ENCODE data around the gene RNF14.

The RNF14 gene

GRCh38 chr5:141973871-141974595 lies 5.1 kb downstream of the RNF14 start:
- in situ Hi-C loops (cut with MboI; ENCODE audit: low sequenced_read_pairs, unreplicated experiment) = no loop called here
- no peak for DNase-seq (ENCODE audit: low spot score)

DNA sequence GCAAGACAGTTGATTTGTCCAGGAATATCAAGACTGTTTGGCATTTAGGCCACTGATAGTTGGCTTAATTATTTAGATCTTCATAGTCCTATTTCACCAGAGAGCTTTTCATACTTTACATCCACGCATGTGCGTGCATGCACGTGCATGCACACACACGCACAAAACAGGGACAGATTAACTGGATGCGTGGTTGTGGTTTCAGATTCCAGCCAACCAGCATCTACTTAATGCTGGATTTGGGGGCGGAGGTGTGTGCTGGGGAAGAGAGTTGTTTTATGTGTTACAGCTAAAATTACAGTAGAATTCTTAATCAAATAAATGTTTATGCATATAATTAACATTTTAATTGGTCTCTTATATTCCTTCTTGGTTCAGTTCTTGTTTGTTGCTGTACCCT lies 7.3 kb downstream of the RNF14 start:
- in situ Hi-C loops (cut with MboI; ENCODE audit: low sequenced_read_pairs, unreplicated experiment) = loop anchor here (25.0 kb wide), 1 partner anchor 586 kb away; no protein-coding TSS in a partner anchor
- DNase-seq (ENCODE audit: low spot score) = no peak
- TF ChIP-seq, protein P1, sequence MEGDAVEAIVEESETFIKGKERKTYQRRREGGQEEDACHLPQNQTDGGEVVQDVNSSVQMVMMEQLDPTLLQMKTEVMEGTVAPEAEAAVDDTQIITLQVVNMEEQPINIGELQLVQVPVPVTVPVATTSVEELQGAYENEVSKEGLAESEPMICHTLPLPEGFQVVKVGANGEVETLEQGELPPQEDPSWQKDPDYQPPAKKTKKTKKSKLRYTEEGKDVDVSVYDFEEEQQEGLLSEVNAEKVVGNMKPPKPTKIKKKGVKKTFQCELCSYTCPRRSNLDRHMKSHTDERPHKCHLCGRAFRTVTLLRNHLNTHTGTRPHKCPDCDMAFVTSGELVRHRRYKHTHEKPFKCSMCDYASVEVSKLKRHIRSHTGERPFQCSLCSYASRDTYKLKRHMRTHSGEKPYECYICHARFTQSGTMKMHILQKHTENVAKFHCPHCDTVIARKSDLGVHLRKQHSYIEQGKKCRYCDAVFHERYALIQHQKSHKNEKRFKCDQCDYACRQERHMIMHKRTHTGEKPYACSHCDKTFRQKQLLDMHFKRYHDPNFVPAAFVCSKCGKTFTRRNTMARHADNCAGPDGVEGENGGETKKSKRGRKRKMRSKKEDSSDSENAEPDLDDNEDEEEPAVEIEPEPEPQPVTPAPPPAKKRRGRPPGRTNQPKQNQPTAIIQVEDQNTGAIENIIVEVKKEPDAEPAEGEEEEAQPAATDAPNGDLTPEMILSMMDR (IDR thresholded peaks at IDR 0.05; ENCODE audit: borderline replicate concordance, control extremely low read depth, extremely low read depth, insufficient read depth, missing control alignments) = no peak

More at GRCh38 chr5:141973871-141974595, 5.1 kb downstream of the RNF14 start:
- TF ChIP-seq, protein P1 (IDR thresholded peaks at IDR 0.05; ENCODE audit: borderline replicate concordance, control extremely low read depth, extremely low read depth, insufficient read depth, missing control alignments) = no peak

GRCh38 chr5:141978389-141978788 lies 9.5 kb downstream of the RNF14 start:
- no peak for DNase-seq (ENCODE audit: low spot score)
- TF ChIP-seq, protein P1 (IDR thresholded peaks at IDR 0.05; ENCODE audit: borderline replicate concordance, control extremely low read depth, extremely low read depth, insufficient read depth, missing control alignments) = no peak
- in situ Hi-C loops (cut with MboI; ENCODE audit: low sequenced_read_pairs, unreplicated experiment) = loop anchor here (25.0 kb wide), 1 partner anchor 584 kb away; no protein-coding TSS in a partner anchor

GRCh38 chr5:141982626-141983025 lies 13.7 kb downstream of the RNF14 start:
- TF ChIP-seq, protein P1 (IDR thresholded peaks at IDR 0.05; ENCODE audit: borderline replicate concordance, control extremely low read depth, extremely low read depth, insufficient read depth, missing control alignments) = no peak
- no peak for DNase-seq (ENCODE audit: low spot score)
- in situ Hi-C loops (cut with MboI; ENCODE audit: low sequenced_read_pairs, unreplicated experiment) = loop anchor here (25.0 kb wide), 1 partner anchor 580 kb away; no protein-coding TSS in a partner anchor

DNA sequence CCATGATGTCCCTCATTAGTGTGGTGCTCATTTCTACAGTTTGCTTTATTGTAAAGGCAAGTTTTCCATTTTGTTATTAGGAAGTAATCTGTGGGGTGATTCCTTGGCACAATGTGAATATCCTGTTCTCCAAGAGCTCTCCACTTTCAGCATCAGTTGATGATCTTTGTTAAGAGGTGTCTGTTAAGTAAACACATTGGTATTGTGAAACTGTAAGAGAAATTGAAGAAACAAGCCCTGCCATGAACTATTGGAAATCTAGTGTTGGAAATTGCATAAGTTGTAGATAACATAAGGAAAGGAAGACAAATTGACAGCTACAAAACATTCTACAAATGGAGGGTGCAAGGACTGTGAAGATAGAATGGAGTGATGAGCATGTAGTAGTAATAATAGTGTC lies 17.2 kb downstream of the RNF14 start:
- TF ChIP-seq, protein P1 (IDR thresholded peaks at IDR 0.05; ENCODE audit: borderline replicate concordance, control extremely low read depth, extremely low read depth, insufficient read depth, missing control alignments) = no peak
- DNase-seq (ENCODE audit: low spot score) = no peak
- in situ Hi-C loops (cut with MboI; ENCODE audit: low sequenced_read_pairs, unreplicated experiment) = loop anchor here (25.0 kb wide), 1 partner anchor 576 kb away; no protein-coding TSS in a partner anchor

DNA sequence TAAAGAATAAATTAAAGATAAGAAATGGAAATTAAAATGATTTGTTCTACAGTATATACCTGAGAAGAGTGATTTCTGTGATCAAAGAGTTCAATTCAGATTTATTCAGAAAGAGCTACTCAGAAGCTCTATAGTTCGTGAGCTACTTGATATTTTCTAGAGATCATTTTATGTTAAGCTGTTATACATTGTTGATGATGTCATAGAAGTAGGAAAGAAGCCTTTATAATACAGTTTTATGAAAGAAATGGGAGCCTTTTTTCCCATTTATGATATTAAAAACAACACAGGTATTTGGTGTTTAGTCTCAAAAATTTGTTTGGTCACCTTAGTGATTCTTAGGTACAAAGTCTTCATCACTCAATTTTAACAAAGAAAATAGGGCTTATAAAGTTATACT lies 20.8 kb downstream of the RNF14 start:
- in situ Hi-C loops (cut with MboI; ENCODE audit: low sequenced_read_pairs, unreplicated experiment) = loop anchor here (10.0 to 25.0 kb wide), 2 partner anchors 145 to 573 kb away; no protein-coding TSS in a partner anchor

More for the DNA sequence above, 20.8 kb downstream of the RNF14 start:
- TF ChIP-seq, protein P1 (IDR thresholded peaks at IDR 0.05; ENCODE audit: borderline replicate concordance, control extremely low read depth, extremely low read depth, insufficient read depth, missing control alignments) = no peak
- DNase-seq (ENCODE audit: low spot score) = no peak

Measured in GM13976 (cell line).